ENCODE data around the gene BTBD8.

Gene BTBD8

DNA sequence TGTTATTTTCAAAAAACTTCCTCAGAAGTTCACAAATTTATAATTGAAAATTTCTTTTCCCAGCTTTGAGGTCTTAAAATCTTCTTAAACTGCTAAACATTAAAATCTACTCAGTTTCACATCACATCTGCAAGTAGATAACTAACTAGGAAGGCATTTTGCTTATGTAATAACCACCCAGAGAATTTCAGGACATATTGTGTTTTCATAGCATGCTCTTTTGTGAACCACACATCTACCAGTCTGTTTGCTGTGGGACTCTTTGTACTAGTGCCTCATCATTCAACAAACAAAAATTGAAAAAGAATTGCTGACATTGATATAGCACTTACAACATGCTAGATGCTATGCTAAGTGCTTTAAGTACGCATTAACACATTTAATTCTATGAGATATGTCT, 105.9 kb downstream of the BTBD8 start:
- no peak overlapping the region for H3K27ac ChIP-seq
- H3K4me3 ChIP-seq = no peak overlapping the region
- no peak for DNase-seq (ENCODE audit: low spot score)
- TF ChIP-seq, protein P1, sequence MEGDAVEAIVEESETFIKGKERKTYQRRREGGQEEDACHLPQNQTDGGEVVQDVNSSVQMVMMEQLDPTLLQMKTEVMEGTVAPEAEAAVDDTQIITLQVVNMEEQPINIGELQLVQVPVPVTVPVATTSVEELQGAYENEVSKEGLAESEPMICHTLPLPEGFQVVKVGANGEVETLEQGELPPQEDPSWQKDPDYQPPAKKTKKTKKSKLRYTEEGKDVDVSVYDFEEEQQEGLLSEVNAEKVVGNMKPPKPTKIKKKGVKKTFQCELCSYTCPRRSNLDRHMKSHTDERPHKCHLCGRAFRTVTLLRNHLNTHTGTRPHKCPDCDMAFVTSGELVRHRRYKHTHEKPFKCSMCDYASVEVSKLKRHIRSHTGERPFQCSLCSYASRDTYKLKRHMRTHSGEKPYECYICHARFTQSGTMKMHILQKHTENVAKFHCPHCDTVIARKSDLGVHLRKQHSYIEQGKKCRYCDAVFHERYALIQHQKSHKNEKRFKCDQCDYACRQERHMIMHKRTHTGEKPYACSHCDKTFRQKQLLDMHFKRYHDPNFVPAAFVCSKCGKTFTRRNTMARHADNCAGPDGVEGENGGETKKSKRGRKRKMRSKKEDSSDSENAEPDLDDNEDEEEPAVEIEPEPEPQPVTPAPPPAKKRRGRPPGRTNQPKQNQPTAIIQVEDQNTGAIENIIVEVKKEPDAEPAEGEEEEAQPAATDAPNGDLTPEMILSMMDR (IDR thresholded peaks at IDR 0.05) = no peak

DNA sequence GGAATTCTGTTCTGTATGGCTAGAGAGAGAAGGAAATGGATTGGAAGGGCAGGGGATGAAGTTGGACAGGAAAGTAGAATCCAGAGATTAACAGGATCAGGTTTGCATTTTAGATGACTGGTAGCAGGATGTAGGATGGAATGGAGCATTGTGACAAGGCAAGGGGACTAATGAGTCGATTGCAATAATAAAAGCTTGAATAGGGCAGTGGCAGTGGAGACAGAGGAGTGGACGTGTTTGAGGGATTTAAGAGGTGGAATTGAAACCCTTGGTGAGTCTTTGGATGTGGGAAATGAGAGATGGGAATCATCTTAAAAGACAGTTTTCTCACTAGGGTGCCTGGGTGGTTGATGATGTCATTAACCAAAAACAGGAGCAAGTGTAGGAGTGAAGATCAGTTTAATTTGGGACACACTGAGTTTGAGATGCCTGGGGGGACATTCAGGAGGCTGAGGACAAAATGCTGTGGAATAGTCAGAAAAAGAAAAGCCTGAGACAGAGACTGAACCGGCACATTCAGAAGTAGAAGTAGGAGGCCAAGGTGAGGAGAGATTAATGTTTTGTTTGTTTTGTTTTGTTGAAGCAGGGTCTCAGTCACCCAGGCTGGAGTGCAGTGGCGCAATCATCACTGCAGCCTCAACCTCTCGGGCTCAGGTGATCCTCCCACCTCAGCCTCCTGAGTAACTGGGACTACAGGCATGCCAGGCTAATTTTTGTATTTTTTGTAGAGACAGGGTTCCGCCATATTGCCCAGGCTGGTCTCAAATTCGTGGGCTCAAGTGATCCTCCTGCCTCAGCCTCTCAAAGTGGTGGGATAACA, 108.5 kb downstream of the BTBD8 start:
- DNase-seq (ENCODE audit: low spot score) = no peak
- Histone ChIP-seq H3K27ac (no peak overlapping the region), H3K4me3 (no peak overlapping the region)
- TF ChIP-seq, protein P1 (IDR thresholded peaks at IDR 0.05) = no peak

DNA sequence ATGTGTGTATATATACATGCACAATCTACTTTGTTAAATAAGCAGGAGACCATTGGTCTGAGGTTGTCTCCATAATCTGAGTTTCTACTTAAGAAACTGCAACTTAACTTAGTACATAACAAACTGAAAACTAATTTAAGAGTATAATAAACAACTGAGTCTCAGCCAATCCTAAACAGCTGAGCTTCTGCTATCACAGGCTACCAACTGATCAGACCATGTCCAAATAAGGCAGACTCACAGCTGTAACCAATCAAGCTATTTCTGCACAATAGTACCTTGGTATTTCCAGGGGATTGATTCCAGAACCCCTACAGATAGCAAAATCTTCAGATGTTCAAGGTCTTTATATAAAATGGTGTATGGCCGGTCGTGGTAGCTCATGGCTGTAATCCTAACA, 111.6 kb downstream of the BTBD8 start:
- TF ChIP-seq, protein P1 (IDR thresholded peaks at IDR 0.05) = no peak
- DNase-seq (ENCODE audit: low spot score) = no peak
- Histone ChIP-seq H3K27ac (no peak overlapping the region), H3K4me3 (no peak overlapping the region)

DNA sequence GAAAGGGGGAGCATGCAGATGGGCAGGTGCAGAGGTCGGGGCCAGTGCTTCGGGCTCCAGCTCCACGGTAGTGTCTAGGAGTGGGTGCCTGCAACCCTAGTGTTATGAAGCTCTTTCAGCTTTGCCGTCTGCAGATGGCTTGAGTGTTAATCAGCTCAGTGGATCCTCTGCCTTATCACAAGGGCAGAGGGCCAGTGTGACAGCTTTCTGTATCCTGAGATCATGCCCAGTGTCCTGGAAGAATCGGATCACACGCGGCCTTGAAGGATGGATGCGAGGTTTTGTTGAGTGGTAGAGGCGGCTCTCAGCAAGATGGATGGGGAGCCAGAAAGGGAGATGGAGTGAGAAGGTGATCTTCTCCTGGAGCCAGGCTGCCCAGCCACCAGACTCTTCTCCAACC, 112.1 kb downstream of the BTBD8 start:
- no peak for DNase-seq (ENCODE audit: low spot score)
- H3K27ac ChIP-seq = no peak overlapping the region
- no peak overlapping the region for H3K4me3 ChIP-seq
- TF ChIP-seq, protein P1 (IDR thresholded peaks at IDR 0.05) = no peak

DNA sequence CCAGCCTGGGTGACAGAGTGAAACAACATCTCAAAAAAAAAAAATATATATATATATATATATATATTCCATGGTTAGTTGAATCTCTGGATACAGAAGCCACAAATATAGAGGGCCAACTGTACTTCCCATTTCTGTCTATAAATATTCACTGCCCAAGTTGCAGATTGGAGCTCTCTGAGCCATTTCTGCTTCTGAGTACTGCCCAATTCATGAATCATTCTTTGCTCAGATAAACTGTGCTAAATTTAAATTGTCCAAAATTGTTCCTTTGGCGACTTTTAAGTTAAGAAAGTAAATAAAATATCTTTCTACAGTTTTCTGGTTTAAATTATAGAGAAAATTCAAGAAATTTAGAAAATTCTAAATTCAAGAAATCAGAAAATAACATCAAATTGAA, 114.4 kb downstream of the BTBD8 start:
- H3K4me3 ChIP-seq = no peak overlapping the region

DNA sequence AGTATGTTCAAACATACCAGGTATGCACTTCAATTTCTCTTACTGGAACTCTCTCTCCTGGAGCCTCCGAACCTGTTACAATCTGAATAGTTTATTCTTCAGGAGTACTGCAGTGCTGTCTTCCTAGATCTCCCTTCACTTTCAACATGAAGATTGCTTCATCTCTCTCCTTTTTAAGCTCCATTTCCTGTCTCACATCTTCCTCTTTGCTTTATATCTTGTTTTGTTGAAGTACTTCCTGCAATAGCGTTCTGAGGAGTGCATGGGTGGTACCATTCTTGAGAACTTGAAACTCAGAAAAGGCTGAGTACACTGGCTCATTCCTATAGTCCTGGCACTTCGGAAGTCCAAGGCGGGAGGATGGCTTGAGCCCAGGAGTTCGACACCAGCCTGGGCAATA, 121.8 kb downstream of the BTBD8 start:
- no peak for DNase-seq (ENCODE audit: low spot score)
- Histone ChIP-seq H3K27ac (no peak overlapping the region), H3K4me3 (no peak overlapping the region)
- TF ChIP-seq, protein P1 (IDR thresholded peaks at IDR 0.05) = no peak

More for the DNA sequence above, 114.4 kb downstream of the BTBD8 start:
- no peak for DNase-seq (ENCODE audit: low spot score)
- no peak overlapping the region for H3K27ac ChIP-seq
- TF ChIP-seq, protein P1 (IDR thresholded peaks at IDR 0.05) = no peak

DNA sequence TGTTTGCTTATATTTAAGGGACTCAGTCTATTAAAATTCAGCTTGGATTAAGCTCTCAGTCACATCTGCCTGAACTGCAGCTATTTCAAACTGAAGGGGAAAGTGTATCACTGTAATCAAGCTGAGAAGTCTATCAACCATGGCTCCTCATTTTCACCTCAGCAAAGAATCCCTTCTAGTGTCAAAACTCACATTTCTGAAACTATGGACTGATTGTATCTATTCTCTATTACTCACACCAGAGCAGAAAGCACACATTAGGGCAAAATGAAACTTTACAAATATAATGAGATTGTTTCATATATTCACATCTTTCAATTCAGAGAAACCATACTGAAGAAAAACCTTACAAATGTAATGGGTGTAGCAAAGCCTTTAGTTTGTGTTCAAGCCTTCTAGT, 123.0 kb downstream of the BTBD8 start:
- Histone ChIP-seq H3K27ac (no peak overlapping the region), H3K4me3 (no peak overlapping the region)
- TF ChIP-seq, protein P1 (IDR thresholded peaks at IDR 0.05) = no peak
- no peak for DNase-seq (ENCODE audit: low spot score)

Data from coronary artery (tissue), 2 donors.